ENCODE measurements around the gene GLIS1.
A peak's percentile ranks its signal among the peaks of the same experiment; 100 is the strongest.

The GLIS1 gene

GRCh38 chr1:53690411-53690810 lies 48.6 kb downstream of the GLIS1 start:
- no peak for DNase-seq

DNA sequence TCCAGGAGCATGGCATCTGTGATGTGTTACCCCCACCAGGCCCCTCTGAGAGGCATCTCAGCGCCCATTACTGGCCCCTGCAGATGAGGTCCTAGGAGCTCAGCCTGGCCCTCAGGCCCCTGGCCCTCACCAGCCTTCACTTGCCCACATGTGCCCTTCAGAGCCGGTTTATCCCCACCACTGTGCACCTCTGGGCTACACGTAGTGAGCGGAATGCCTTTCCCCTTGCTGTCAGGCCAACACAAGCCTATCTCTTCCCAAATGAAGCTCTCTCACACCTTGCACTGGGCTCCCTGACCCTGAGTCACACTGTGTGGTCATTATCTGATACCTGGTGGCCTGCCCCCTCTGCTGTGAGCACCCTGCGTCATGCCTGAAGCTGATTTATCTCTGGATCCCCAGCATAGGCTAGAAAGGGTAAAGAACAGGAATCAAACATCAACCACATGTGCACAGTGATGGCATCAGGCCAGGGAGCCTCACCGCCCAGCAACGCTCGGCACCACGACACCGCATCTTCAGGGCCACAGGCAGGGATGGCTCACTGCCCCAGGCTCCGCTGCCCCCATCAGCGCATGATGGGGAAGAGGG lies 49.1 kb downstream of the GLIS1 start:
- peak; percentile 44 for DNase-seq

DNA sequence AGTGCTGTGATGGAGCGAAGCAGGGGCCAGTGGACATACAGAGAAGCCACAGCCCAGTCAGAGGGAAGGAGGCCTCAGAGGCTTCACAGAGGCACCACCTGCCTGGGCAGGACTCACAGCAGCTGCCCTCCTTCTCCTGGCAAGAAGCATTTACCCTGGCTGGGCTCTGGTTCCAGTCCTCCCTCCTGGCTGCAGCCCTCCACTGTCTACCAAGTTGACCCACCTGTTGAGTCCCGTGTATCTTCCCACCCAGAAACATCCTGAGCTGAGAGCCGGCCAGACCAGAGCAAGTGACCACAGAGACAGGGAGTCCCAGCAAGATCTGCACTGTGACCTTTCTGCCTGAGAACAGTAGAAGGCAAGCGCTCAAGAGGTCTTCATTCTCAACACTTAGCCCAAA lies 49.7 kb downstream of the GLIS1 start:
- no peak for DNase-seq

DNA sequence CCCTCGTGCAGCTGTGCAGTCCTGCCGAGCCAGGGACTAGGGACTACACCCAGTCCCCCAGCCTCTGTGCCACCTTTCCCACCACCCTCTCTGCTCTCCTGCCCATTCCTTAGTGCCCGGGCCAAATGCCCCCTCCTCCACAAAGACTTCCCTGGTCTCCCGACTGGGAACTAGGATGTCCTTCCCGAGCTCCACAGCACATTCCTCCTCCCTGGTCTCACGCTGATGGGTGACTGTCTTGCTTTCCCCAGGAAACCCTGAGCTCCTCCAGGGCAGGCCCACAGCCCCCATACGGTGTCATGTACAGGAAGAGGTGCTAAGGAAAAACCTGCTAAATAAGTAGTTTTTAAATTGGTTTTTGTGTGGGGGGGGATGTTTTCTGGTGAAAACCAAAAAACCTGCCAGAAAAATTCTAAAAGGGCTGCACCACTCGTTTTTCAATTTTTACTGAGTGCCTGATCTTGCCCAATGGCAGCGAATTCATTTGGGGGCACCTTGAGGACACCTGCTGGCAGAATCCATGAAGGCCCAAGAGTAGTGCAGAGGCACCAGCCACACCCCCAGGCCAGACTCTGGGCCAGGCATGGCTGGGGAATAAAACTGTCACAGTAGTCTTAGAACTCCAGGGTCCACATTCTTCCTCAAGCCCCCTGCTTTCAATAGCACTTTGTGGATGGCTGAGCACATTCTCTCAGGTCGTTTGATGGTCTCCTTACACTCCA lies 50.4 kb downstream of the GLIS1 start:
- no peak for DNase-seq

- no peak for DNase-seq
Observed at GRCh38 chr1:53687901-53688300, 51.1 kb downstream of the GLIS1 start.

- no peak for DNase-seq
Observed at GRCh38 chr1:53687426-53687825, 51.5 kb downstream of the GLIS1 start.

GRCh38 chr1:53686965-53687267 lies 52.0 kb downstream of the GLIS1 start:
- DNase-seq, result no peak

- DNase-seq, result no peak
Observed at GRCh38 chr1:53686091-53686964, 52.6 kb downstream of the GLIS1 start.

- DNase-seq, result no peak
Observed at GRCh38 chr1:53685272-53686051, 53.5 kb downstream of the GLIS1 start.

DNA sequence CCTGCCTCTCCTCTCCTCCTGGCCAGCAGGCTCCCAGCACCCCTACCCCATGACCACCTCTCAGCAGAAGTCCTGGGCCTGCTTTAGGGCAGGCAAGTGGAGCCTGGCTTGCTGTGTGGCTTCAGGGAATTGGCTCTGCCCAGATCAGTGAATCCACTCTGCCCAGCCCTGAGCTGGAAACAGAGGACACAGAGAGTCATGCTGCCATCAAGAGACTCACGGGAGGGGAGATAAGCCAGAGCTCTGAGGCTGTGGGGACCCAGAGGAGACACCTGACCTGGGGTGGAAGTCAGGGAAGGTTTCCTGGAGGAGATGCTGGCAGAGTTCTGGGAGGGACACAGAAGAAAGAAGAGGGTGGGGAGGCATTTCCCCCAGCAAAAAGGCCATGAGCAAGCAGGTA lies 54.2 kb downstream of the GLIS1 start:
- DNase-seq, result no peak

DNA sequence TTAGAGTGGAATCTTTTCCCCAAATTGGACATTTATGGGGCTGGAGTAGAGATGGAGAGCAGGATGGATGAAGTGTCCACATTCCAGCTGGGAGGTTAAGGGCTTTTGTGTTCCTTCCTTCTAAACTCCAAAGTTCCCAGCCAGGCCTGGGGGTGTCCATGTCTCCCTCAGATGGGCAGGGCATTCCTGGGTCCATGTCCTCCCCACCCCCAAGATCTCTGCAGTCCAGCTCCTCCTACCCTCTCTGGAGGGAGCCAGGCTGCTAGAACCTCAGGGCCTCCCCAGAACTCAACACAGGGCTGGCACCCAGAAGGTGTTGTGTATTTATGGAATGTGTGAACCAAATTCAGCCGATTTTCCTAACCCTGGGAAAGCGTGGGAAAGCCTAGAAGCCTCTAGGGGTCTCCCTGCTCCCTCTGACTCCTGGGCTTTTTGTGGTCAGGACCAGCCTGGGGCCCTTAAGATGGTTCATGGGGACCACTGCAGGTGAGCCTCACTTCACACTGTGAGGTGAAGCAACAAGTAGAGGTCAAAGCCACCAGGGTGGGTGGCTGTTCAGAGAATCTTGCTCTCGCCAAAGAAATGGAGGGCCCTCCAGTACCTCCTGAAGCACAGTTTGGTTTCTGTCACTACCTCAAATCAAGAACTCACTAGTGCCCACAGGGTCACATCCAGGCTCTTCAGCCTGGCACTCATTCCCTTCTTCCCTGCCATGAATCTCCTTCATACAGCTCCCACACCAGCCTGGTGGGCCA lies 54.8 kb downstream of the GLIS1 start:
- no peak for DNase-seq

- no peak for DNase-seq
Observed at GRCh38 chr1:53682881-53683280, 56.1 kb downstream of the GLIS1 start.

DNA sequence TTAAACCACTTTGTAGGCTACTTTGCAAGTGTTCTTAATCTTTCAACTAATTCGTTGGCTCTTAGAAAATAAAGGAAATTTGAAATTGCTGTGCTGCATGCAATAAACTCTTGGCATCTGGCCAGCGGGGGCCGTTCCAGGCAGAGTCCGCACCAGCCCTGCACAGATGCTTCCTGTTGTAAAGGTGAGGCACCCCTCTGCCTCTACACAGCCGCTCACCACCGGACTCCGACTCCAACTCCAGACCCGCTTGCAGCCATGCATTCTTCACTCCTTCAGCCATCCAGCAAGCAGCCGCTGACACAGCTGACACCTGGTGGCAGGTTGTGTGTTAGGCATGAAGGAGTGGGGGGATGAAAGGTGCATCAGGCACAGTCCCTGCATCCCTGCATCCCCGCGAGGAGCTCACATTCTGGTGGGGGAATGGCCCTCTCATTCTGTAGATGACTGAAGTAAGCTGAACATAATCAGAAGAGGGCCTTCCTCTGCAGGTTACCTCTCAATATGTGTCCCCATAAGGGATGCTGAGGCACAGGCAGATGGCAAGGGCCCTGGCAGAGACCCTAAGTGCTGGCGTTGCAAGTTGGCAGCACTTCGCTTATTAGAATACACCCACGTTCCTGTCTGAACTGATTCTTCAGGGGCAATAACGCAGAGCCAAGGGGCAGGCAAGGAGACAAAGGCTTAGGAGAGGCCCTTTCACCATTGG lies 56.8 kb downstream of the GLIS1 start:
- DNase-seq, result peak; percentile 5

DNA sequence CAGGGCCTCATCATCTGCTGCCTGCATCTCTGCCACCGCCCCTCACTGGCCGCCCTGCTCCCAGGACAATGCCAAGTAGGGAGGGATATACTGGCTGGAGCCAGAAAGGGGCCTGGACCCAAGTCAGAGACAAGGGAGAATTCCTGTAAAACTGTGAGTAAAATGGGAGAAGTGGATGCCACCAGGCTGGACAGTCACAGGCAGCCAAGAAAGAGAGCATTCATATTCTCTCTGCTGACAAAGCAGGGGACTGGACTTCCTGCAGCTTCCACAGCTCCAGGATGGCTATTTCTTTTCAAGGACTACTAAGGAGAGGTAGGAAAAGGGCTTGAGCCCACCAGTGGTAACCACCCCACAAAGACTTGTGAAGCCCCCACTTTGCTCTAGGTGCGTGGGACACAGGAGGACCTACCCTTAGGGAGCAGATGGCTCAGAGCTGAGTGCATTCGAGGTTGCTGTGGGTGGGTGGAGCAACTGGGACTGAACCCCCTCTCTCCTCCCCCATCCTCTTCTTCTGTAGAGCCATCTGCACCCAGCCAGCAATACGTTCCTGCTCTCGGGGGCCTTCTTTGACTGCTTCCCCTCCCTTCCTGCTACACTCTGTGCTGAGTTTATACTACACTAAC lies 57.5 kb downstream of the GLIS1 start:
- DNase-seq, result no peak

DNA sequence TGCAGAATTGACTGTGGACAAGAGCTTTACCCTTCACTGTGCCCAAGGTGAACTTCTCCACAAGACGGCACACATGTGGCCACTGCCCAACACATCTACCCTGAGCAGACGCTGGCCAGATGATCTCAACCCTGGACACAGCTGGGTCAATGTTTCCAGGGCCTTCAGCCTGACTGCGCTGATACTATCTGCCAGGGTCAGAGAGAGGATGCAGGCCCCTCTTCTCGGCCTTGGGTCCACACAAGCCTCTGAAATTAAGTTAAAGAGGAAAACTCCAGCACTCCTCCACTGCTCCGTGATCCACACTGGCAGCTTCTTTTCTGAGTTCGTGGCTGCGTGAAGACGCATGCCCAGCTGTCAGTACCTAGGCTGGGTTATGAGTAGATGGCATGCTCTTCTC lies 58.1 kb downstream of the GLIS1 start:
- DNase-seq, result no peak

GRCh38 chr1:53678938-53679825 lies 59.8 kb downstream of the GLIS1 start:
- no peak for DNase-seq

DNA sequence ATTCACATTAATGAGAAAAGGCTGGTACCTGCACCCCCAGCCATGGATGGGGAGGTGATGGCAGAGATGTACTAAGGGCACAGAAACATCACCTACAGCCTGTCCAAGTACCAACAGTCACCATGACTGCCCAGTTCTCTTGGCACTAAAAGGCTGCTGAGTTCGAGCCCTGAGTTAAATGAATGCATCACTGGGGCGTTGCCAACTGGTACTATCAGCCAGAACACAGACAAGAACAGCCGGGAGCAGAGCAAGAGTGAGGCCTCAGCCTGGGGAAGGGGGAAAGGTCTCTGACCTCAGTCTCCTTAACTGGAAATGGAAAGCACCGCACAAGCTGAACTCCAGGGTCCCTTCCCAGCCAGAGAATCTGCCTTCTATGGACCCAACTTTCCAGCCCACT lies 60.5 kb downstream of the GLIS1 start:
- DNase-seq, result no peak

DNA sequence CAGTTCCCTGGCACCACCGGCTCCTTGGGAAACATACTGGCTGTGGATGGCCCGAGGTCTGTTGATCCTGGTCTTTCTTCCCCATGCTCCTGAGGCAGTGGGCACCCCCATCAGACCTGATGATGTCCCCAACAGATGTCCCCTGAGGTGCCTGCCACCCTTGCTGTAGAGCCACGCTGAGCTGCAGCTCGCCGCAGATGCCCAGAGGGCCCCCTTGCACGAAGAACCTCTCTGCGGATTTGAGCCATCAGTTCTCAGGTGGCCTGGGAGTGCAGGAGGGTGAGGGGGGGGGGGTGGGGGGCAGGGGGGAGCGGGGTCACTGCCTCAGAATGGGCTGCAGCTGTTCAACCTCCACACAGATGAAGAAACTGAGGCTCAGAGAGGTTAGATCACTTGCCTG lies 60.9 kb downstream of the GLIS1 start:
- DNase-seq, result no peak

DNA sequence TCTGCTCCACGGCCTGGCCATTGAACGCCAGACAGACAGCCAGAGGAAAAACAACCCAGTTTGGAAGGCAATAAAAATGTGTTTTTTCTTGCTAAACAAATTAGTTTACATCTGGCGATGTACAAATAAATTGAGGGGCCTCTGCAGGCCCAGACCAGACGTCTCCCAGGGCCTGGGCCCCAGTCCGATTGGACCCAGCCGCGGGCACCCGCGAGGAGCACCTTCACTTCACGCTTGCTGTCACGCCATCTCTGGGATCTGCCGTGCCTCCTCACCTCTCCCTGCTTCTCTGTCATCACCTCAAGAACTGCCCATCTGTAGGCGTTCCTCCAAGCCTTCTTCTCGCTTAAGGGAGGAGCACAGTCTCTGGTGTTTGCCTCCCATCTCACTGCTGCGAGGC lies 61.5 kb downstream of the GLIS1 start:
- DNase-seq, result no peak

DNA sequence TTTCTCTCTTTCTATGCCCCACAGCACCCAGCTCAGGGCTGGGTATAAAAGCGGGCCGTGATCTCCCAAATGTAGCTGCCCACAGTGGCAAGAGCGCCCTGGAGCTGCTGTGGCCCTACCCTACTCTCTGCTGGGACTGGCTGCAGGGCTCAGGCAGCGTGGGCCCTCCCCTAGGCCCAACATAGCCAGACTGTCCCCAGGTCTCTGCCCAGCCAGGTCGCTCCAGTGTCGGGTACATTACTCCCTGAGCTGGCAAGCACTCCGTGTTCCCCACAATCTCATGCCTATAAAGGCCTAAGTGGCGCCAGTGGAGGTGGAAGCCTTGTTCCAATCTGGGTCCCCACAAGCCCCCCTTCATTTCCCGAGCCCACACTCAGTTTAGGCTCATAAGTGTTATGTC lies 66.2 kb downstream of the GLIS1 start:
- no peak for DNase-seq
